Activated naive CD4-positive, alpha-beta T cell treated with Interleukin-2 at 50 U/mL for 16 hours (primary cell): ENCODE measurements around the gene MUS81.

Experiments used
- DNase-seq: peaks from one replicate; pipeline ENCODE4 v3.0.0-alpha.2; 2020

MUS81 gene

DNA sequence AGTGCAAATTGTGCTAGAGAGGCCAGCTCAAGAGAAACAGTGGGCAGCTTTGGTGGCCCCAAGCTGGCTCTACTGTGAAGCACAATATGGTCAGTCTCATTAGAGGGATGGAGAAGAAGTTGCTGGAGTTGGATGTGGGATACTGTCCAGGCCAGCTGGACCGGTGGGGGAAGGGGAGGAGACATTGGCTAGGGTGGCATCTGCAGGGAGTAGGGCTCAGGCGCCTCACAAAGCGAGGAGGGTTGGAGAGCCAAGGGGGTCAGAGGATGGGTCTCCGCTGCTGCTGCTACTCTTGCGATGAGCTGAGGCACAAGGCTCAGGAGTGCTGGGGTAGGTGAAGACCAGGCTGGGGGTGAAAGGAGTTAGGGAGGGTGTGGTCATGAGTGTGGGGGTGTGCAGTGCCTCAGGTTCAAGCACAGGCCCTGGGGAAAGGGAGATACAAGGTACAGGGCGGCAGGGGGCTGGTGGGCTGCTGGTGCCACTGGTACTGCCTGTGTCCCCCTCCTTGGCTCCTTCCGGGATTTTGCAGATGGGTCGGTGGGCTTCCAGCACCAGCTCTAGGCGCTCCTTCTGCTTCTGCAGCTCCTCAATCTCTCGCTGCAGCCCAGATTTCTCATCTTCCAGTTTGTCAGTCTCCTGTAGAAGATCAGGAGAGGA is 32.6 kb downstream of the MUS81 start:
- no peak for DNase-seq

DNA sequence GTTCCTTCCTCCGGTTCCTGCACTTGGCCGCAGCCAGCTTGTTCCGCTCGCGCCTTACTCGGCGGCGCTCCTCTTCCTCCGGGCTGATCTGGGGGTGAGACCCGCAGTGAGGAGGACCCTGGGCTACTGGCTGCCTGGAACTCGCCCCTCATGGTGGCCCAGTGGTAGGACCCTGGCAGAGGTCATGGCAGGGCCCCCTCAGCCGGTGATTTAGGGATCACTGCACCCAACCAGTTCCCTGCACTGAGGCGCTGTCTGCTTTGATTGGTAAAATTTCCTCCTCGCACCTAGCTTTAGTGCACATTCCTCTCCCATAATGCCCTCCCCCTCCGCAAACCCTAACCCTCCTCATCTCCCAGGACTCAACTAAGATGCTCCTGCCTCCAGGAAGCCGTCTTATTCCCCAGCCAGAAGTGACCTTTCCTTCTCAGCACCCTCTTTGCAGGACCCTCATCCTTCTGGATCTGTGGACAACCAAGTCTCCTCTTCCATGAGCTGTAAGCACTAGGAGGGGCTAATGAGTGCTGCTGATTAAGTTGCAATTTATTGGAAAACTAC is 33.9 kb downstream of the MUS81 start:
- DNase-seq: peak; percentile 34

DNA sequence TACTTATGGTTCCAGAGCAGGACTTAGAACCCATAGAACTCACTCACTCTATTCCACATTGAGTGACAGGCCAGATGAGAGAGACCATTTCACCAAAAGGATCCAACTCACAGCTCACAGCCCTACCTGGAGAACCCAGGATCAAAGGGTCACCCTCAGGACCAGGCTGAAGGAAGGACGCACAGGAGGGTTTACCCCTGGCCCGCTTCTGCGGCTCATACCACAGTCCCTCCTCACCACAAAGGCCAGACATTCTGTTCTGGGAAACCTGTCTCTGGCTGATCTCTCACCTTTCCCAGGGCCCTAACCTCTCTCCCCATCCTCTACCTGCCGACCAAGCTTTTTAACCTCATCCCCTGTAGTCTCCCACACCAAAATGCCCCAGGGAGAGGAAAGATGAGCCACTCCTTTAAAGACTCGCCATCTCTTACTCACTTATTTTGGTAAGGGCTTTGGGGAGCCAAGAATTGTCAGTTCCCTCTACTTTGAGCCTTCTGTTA is 35.3 kb downstream of the MUS81 start:
- DNase-seq: no peak

DNA sequence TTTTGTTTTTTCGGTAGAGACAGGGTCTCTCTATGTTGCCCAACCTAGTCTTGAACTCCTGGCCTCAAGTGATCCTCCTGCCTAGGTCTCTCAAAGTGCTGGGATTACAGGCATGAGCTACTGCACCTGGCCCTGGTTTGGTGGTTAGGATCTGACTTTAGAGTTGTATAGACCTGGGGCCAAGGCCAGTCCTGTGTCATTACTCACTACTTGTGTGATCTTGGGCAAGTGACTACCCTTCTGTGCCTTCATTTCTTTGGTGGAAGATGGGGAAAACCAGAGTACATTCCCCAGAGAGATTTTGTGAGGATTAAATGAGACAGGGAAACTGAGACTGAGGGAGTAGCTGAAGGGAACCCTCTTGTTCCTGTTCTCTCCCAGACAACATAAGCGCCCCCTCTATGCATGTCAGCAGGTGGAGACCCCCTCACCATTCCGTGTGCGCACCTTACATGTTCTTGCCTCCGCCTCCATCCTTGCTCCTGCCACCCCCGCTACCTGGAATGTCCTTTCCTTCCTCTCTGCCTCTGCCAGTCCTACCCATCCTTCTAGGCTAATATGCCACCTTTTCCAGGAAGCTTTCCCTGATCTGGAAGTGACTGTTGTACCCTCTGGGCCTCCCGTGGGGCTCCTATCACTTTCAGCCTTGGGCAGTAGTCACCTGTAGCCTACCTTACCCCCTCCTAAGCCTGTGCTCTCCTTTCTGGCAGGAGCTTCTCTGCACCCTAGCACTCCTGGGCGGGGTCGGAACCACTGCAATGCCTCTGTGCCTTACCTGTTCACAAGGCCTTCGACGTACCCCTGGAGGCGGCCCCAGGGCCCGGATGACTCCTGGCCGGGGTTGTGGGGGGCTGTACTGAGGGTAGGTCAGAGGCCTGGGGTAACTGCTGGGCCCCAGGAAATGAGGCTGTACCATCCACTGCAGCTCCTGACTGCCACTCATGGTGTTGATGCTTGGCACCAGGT is 36.1 kb downstream of the MUS81 start:
- no peak for DNase-seq

DNA sequence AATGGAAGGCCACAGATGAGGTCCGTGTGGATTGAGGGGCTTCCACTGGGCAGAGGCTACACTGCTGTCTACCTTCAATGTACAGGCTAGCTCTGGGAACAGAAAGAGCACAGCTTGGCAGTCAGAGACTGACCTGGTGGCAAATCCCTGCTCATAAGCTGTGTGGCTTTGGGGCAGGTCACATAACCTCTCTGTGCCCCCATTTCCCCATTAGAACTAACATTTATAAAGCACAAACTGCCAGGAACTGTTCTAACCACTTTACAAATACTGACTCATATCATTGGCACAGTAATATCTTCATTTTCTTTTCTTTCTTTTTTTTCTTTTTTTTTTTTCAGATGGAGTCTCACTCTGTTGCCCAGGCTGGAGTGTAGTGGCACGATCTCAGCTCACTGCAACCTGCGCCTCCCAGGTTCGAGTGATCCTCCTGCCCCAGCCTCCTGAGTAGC is 36.8 kb downstream of the MUS81 start:
- no peak for DNase-seq

DNA sequence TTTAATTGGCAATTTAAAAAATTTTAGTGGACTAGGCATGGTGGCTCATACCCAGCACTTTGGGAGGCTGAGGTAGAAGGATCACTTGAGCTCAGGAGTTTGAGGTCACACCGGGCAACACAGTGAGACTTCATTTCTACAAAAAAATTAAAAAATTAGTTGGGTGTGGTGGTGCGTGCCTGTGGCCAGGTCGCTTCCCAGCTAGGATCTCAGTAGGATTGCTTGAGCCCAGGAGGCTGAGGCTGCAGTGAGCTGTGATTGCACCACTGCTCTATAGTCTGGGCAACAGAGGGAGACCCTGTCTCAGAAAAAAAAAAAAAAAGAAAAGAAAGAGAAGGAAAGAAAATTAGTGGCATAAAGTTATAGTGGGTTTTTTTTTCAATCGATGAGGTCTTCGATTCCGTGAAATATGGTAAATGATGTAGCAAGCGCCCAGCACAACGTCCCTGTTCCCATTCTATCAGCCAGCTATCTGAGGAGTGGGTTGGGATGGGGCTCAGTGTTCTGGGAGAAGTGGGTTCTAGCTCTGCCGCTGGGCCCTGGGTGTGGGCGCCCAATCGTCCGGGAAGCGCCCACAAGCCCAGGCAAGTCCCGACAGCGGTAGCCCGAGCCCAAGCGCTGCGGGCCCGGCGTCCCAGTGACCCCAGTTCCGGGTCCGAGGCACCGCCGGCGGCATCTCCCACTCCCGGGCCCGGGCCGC is 38.6 kb downstream of the MUS81 start:
- DNase-seq: no peak

DNA sequence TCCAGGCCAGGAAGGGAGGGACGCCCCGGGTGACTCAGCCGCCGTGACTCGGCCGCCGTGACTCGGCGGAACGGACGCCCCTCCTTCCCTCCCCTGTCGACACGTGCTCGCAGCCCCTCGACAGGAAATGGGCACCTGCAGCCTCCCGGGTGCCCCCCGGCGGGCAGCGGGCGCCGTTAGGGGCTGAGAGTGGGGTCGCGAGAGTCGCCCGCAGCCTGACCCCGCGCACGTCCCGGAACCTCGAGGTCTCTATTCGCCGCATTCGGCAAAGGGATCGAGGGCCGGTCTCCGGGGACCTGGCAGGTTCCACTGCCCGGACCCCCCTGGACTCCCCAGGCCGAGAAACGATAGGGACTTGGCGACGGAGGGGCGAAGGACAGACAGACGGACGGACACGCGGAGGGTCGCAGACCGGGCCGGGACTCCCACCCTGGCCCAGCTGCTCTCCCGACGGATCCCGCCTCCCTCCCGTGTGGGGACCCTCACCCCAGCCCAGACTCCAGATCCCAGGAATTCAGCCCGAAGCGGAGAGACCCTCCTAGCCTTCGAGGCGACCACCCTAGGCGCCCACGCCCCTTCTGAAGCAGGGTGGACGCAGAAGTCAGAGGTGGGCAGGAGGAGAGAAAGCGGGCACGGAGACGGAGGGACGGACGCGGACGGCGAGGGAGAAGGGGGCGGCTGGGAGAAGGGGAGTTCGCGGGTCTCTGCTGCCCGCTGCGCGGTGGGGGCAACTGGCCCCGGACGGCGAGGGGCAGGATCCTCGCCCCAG is 39.3 kb downstream of the MUS81 start:
- DNase-seq: peak; percentile 80

DNA sequence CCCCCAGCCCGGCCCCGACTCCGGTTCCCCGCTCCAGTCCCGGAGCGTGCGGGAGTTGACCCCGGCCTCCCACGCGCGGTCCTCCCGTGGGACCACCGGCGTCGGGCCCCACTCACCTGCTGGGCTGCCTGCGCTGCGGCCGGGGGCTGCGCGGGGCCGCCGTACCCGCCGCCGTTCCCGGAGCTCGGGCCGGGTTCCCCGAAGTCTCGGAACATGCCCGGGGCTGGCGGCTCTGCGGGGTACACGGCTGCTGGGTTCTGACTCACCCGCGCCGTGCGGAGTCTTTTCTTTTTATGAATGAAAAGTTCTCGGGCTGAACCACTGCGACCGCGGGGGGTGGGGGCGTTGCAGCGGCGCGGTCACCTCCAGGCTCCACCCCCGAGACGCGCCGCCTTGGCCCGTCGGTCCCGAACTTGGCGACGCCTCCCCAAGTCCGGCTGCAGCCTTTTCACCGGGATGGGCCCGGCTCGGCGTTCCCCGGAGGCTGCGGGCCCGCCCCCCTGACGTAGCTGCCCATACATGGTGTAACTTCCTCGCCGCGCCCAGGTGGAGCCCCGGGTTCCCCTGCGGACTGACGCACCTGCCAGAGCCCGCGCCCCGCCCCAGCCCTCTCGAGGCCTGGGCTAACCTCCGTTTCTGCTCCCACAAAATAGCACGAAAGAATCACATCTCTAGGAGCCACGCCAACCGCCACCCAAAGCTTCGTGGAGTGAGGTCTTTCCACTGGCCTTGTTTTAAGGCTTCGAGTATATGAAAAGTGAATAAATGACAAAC is 40.1 kb downstream of the MUS81 start, which contains the start of gene FOSL1:
Gene FOSL1 (minus strand): TSS at position 264 of the 774 bp plus-strand sequence. CDS start 49 bp downstream, at position 215.
- DNase-seq: peak; percentile 95

DNA sequence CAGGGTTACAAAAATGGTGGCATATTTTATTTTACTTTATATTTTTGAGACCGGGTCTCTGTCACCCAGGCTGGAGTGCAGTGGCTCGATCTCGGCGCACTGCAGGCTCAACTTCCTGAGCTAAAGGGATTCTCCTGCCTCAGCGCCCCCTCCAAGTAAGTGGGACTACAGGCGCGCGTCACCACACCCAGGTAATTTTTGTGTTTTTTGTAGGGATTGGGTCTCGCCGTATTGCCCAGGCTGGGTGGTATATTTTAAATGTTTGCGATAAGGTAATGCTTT is 40.6 kb downstream of the MUS81 start:
- DNase-seq: no peak

DNA sequence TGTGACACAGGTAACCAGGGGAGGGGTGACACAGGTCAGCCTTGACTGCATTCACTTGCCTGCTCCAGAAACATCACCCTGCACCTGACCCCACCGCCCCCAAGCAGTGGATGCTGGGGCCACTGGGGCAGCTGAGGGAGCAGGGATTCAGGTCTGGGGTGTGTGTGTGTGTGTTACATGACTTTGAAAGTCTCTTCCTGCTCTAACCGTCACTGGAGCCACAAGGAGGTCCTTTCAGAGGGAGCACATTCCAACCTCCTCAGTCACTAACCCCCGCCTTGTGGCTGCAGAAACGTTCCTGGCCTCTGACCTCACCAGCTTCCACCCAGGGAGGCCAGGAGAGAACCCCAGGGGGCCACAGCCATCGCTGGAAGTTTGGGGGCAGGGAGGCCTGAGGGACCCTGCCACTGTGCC is 42.8 kb downstream of the MUS81 start:
- no peak for DNase-seq

DNA sequence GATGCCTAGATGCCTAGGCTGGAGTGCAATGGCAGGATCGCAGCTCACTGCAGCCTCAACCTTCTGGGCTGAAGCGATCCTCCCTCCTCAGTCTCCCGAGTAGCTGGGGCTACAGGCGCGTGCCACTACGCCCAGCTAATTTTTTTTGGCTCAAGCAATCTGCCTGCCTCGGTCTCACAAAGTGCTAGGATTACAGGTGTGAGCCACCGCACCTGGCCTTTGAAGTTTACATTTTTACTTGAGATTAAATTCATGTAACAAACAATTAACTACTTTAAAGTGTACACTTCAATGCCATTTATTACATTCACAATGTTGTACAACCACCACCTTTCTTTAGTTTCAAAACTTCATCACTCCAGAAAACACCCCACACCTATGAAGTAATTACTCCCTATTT is 43.5 kb downstream of the MUS81 start:
- no peak for DNase-seq

DNA sequence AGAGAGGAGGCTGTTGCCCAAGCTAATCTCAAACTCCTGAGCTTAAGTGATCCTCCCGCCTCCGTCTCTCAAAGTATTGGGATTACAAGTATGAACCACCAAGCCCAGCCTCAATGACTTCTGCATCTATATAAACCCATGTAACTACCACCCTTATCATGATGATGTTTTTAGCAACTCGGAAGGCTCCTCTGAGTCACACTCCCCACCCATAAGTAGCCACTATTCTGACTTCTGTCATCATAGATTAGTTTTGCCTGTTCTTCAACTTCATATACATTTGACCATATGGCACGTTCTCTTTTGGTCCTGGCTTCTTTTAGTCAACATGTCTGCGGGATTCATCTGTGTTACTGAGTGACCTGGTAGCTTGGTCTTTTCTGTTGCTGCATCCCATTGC is 46.4 kb downstream of the MUS81 start:
- DNase-seq: no peak

DNA sequence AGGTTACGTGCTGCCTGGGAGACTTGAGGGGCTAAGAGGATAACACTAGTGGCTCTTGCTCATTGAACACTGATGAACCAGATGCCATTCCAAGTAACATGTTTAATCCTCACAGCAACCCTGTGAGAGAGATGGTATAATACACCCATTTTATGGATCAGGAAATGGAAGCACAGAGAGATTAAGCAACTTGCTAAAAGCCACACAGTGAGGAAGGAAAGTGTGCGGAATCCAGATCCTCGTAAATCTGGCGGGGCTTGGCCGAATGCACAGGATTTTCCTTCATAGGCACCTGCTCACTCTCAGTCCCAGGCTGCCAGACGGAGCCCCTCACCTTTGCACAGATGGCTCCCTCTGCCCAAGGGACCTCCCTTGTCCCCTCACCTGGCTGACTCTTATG is 47.6 kb downstream of the MUS81 start:
- no peak for DNase-seq

DNA sequence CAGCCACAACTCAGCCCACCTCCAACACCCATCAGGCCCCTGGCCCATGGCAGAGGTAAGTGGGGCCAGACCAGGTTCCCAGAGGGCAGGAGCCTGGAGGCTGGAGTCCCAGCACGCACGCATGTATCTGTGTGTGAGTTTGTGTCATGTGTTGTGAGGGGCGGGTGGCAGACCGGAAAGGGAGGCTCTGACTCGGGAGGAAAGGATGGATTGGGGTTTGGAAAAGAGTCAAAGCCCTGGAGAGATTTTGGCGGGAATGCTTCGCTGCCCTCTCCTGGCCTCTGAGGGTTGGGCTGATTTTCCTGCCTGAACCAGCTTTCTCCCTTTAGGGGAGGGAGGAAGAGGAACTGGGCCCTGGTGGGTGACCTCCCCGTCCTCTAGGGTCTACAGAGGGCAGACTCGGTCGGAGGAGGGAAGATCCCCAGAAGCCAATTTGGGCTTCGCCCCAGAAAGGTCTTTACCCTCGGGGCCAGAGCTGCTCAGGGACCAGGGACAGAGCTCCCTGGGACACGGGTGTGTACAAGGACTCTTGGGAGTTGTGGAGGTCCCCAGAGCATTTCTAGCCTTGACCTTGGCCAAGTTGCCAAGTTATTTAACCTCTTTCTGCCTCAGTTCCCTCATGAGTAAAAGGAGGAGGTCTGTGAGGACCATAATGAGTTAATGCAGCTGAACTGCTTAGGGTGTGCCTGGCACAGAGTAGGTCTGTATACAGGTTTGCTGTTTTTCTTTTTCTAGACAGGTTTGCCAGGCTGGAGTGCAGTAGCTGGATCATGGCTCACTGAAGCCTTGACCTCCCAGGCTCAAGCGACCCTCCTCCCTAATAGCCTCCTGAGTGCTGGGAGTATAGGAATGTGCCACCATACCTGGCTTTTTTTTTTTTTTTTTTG is 51.7 kb downstream of the MUS81 start:
- no peak for DNase-seq

DNA sequence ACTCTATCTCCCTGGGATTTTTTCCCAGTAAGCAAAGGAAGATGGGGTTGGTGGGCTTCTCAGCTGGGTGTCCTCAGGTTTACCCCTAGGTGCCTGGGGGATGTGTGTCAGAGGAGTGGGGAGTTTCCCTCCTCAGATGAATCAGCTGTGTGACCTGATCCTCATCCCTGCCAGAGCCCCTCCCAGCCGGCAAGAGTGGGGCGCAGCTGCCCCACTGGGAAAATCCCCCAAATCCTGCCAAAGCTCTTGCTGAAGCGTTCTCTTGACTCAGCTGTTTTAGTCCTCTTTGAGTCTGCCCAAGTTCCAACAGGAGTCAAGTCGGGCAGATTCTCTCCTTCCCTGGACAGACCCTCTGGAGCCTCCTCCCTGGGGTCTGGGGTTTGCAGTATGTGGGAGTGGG is 52.6 kb downstream of the MUS81 start:
- no peak for DNase-seq

DNA sequence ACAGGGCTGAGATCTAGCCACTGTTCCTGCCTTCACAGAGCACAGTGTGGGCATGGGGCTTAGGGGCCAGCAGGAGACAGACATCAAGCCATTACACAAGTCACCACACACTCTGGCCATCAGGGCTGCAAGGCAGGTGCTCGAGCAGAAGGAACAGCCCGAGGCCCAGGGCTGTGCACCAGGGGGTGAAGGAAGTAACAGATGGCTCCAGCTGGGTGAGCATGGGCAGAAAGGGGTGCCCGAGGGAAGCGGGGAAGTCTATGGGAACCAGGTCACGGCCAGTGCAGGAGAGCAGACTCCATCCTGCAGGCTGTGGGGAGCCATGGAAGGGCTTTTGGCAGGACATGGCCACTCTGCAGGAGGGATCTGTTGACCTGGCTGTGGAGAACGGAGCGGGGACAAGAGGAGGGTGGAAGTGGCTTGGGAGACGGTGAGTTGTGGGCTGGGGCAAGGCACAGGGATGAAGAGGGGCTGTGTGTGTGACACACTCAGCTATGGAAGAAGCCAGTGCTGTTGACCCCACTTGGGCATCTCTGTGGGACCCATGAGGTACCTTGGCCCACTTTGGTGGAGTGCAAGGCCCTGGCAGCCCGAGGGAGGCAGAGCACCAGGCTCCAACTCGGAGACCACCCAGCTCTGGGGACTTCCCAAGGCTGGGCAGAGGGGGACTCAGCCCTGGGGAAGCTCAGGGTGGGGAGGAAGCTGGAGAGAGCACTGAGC is 55.0 kb downstream of the MUS81 start:
- DNase-seq: no peak

DNA sequence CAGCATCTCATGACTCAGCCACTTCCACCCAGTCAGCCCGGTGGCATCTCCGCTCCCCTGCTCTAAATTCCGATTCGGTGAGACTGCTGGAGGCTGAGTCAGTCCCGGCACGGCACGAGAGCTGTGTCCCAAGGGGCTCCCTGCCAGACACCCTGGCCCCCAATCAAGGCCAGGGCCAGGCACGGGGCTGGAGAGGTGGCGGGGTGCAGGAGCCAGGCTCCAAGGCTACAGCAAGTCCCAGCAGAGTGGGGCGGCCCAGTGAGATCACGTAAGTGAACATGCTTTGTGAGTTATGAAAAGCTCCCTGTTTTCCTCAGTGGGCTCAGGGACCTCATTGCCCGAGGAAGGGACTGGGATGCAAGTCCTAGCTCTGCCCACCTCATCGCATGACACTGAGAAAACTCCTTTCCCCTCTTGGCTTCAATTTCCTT is 55.6 kb downstream of the MUS81 start:
- DNase-seq: no peak
